ENCODE results near the gene NKX3-2.

DNA sequence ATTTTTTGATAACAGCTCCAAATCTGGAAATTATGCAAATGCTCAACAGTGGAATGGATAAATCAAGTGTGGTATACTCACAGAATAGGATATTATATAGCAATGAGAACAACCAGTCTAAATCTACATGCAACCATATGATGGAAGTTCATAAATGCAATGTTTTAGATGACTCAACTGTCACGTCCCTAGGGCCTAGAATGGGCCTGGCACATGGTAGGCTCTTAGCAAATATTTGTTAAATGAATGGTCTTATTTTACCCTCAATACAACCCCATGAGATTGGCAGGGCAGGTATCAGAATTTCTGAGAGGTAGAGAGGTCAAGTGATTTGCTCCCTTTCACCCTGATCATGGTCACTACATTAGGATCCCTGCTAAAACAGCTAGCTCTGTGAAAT, 14.6 kb upstream of the NKX3-2 start:
- TF ChIP-seq GATA3 (IDR thresholded peaks at IDR 0.05; ENCODE audit: low read depth, low read length) (no peak), GATA2 (IDR thresholded peaks at IDR 0.05; ENCODE audit: low read depth, low read length) (no peak)

All from SH-SY5Y (cell line).